NCI-H2196 (cell line): Measurements from ENCODE around the gene TBCA.
"Not testable (repeated sequence)": the region's sequence is repeated elsewhere in the genome, so short reads cannot be mapped to it uniquely, and the experiment has no call there.

Experiments
- DNase-seq: peaks from one replicate; lab custom pipeline; 2025; ENCODE audit not compliant: unreplicated experiment; lab: John Stamatoyannopoulos, UW

The TBCA gene

GRCh38 chr5:77773734-77774280 lies 2.3 kb downstream of the TBCA start:
- DNase-seq: no peak

- no peak for DNase-seq
These were observed 3.4 kb downstream of the TBCA start for GRCh38 chr5:77772729-77773128.

- no peak for DNase-seq
These were observed 4.7 kb downstream of the TBCA start for GRCh38 chr5:77771452-77771851.

- DNase-seq: no peak
These were observed 5.7 kb downstream of the TBCA start for GRCh38 chr5:77770293-77771005.

- no peak for DNase-seq
These were observed 7.2 kb downstream of the TBCA start for GRCh38 chr5:77768978-77769377.

- no peak for DNase-seq
These were observed 8.8 kb downstream of the TBCA start for GRCh38 chr5:77767301-77767700.

- DNase-seq: no peak
These were observed 14.5 kb downstream of the TBCA start for GRCh38 chr5:77761606-77762005.

- DNase-seq: no peak
These were observed 17.8 kb downstream of the TBCA start for GRCh38 chr5:77758141-77758938.

- DNase-seq: no peak
These were observed 24.7 kb downstream of the TBCA start for GRCh38 chr5:77751328-77752023.

- DNase-seq: not testable (repeated sequence)
These were observed 25.2 kb downstream of the TBCA start for GRCh38 chr5:77750928-77751327.

GRCh38 chr5:77748160-77748559 lies 28.0 kb downstream of the TBCA start:
- DNase-seq: no peak

GRCh38 chr5:77744116-77744515 lies 32.0 kb downstream of the TBCA start:
- no peak for DNase-seq

GRCh38 chr5:77743181-77743580 lies 33.0 kb downstream of the TBCA start:
- no peak for DNase-seq

GRCh38 chr5:77741608-77742007 lies 34.5 kb downstream of the TBCA start:
- no peak for DNase-seq

GRCh38 chr5:77734885-77735284 lies 41.3 kb downstream of the TBCA start:
- no peak for DNase-seq

GRCh38 chr5:77733130-77733529 lies 43.0 kb downstream of the TBCA start:
- no peak for DNase-seq

GRCh38 chr5:77727190-77727589 lies 48.9 kb downstream of the TBCA start:
- DNase-seq: no peak

- DNase-seq: no peak
These were observed 50.5 kb downstream of the TBCA start for GRCh38 chr5:77725616-77726015.

- DNase-seq: no peak
These were observed 51.2 kb downstream of the TBCA start for GRCh38 chr5:77724934-77725333.

- DNase-seq: no peak
These were observed 56.3 kb downstream of the TBCA start for GRCh38 chr5:77719666-77720363.
